GM19328 (cell line): ENCODE measurements around the gene ZNF423.
A peak's percentile ranks its signal among the peaks of the same experiment; 100 is the strongest.

ENCODE experiments used
- ATAC-seq: cut with Tn5 transposase; IDR thresholded peaks from one replicate; pipeline ENCODE4 v1.9.1; 2021; ENCODE audit warnings: mild to moderate bottlenecking, moderate library complexity; ENCODE audit not compliant: unreplicated experiment

ZNF423 gene

DNA sequence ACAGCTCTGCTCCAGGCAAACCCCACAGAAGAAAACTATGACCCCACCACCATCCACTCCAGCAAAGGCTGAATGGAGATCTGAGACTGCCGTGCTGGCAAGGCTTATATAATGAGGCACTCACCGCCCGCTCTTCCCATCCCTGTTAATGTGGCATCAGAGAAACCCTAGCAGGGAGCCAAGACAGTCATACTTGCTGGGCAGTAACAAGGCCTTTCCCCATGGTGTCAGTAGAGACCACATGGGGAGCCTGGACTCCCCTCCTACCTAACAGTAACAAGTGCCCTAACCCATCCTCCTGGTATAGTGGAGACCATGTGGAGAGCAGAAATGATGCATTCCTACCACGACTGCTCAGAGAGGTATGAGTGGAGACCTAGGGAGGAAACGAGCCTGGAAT is 247.1 kb downstream of the ZNF423 start:
- ATAC-seq: no peak

DNA sequence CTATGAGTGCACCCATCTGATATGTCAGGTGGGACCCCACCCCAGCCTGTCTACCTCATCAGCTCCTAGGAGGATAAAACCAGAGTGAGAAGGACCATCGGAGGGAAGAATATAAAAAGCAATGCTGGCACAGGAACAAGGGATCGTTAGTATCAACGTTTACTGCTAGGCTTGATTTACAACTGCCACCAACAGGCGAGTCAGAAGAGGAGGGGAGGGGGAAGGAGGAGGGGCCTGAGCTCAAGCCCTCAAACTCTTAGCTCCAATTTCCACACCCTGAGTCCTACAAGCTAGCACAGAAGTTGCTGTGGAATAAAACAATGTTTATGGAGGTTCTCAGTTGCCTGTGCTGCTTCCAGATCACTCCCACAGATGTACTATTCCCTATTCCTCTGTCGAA is 247.8 kb downstream of the ZNF423 start:
- no peak for ATAC-seq

DNA sequence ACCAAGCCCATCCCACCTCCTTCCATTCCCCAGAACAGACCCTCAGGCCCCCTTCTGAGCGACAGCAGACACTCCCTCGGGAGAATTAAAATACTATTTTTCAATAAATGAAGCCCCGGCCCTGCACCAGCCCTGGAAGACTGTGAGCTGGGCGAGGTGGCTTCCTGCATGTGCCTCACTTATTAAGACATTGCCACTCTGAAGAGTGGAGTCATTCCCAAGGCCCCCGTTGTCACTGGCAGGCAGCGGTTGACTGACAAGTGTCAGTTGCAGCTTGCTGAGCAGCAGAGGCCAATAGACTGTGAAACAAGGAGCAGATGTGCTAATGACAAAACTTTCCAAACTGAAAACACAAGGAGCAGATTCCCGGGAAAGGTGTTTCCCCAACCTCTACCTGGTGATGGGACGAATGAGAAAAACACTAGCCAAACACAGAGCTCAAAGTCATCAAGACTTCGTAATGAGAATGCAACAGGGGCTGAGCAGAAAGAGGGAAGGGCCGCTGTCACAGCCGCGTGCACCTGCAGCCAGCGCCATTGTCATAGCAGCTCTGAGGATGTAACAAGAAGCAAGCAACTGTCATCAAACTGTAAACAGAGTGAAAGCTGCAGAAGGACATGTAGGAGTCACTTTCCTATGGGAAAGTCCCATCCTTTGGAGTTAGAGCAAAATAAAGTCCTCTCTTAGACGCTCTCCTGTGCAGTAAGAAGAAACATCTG is 250.2 kb downstream of the ZNF423 start:
- no peak for ATAC-seq

DNA sequence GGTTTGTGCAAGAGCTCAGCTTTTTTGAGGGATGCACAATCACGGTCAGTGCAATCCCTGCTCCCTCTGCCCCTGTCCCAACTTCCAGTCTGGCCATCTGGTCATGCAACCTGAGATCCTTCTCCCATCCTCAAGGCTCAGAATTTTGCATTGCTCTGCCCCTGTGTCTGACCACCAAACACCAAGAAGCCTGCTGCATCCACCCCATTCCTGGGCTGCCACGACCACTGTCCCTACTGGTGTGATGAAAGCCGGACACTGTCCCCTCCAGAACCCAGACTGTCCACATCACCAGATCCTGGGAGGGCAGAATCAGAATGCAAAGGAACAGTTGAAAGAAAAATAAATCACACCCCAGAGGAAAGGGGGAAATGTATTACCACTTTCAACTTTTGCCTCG is 251.3 kb downstream of the ZNF423 start:
- no peak for ATAC-seq

DNA sequence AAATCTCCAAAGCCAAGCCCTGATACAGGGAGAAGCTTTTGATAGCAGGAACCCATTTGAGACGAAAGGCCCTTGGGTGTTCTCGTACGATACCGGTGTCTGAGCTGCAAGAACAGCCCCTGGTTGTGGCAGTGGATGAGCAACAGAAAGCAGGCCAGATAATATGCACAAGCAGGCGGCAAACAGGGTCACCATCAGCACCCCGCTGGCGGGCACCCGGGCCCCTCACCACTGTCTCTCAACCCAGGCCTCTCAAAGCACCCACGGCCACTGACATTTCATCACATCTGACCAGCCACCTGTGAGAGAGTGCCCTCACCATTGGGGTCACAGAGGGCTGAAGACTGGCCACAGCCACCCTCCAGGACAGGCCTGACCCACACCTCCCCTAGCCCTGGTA is 252.0 kb downstream of the ZNF423 start:
- no peak for ATAC-seq

DNA sequence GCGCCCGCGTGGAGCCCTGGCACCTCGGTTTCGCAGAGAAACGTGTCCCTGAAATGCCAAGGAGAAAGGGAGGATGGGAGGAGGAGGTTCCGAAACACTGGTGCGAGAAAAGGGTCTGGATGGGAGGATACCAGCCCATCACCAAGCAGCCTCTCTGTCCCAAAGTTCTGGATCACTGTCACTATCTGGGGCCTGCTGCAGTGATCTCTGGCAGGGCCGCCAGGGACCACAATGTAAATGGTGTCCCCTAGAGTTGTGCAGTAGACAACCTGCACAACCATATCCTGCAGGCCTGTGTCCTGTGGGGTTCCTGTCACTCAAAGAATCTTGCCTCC is 253.0 kb downstream of the ZNF423 start:
- no peak for ATAC-seq

DNA sequence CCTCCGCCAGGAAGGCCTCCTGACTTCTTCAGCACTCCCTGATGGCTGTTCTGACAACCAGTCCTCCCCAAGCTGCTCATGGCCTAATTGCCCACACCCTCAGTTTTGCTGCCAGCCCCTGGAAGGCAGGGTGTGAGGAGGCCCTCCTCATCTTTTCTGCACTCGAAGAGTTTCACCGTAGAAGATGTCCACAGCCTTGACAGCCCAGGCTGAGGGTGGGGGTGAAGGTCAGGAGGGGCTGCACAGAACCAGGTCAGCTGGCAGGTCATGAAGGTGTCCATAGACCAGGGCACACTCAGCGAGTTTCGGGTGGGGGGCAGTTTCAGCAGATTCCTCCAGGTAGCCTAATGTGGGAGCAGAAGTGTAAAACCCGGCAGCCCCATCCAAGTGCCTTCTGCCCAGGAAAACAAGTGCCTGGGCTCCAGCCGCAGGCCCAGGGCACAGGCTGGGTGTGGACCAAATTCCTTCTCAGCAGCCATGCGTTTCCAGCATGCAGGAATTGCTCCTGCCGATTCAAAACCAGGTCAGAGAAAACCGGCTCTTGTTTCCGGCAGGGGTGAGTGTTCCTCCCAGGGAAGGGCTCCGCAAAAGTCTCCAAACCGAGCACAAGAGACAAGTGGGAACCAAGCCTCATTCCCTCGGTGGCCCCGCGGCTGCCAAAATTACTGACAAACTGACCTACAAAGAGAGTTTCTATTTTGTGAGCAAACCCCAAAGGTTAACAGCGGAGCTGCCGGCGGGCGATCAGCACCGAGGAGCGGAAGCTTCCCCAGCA is 253.5 kb downstream of the ZNF423 start:
- no peak for ATAC-seq

DNA sequence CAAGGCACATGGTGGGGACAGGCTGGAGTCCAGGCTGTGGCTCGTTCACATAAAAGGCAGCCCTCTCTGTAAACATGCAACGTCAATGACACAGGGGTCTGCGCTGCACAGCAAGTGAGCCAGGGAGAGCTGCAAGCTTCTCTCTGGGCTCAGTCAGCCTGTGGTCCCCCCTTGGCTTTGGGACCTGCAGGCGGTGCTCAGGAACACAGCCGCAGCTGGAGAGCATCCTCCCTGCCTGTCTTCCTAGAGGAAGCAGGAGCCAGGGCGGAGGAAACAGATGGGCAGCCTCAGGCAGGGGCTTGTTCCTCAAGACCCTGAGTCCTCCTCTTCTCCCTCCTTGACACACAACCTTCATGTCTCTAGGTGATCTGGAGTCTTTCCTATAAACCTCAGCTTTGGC is 254.3 kb downstream of the ZNF423 start:
- ATAC-seq: no peak

DNA sequence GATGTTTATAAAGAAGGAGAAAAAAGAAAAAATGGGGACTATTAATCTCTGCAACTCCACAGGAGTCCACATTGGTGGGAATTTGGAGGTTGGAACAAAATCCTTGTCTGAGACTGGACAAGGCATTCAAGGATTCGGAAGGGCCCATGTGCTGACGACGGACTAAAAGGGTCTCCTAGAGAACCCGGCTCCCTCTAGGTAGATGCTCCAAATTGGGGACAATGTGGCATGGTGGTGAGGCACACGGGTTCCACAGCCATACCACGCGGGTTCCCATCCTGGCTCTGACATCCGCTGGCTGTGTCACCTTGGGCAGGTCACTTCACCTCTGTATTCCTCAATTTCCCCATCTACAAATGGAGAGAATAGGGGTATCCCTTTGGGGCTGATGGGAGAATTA is 254.9 kb downstream of the ZNF423 start:
- ATAC-seq: no peak

DNA sequence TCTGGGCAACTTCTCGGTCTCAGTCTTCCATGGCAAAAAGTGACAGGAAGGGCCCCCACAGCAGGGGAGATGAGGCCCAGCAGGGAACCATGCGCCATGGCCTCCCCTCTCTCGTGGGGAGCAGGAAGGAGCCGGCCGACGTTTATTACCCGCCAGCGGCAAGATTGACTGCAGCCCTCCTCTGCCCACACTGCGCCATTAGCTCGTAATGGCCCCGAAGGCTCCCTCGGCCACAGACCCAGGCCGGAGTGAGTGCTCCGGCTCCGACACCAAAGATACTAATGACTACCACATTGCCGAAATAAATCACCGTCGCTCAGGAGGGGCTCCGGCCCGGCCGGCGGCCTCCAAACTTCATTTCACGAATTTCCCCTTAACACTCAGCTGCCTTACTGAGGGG is 255.4 kb downstream of the ZNF423 start:
- no peak for ATAC-seq

DNA sequence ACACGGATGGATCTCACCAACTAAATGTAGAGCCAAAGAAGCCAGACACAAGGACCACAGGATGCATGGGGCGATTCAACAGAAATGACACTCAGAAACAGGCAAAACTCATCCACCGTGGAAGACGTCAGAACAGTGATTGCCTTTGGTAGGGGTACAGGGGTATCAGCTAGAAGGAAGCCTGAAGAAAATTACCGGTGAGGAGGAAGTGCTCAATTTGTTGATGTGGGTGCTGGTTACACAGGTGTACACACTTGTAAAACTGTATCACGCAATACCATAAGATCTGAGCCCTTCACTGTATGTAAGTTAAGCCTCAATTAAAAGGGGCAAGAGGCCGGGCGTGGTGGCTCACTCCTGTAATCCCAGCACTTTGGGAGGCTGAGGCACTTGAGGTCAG is 256.2 kb downstream of the ZNF423 start:
- no peak for ATAC-seq

DNA sequence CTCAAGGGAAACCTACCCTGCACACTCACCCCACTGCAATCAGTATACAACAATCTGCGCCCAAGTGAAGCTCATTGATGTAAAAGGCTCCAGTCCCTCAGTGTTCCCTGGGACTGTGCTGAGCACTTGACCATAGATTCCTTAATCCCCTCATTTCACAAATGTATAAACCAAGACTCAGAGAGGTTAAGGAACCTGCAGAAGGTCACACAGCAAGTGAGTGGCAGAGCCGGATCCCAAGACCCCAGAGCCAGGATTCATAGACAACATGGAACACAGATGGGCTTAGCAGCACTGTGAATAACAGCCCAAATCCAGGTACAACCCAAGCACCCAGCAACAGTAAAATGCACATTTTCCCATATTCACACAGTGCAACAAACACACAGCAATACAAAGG is 256.6 kb downstream of the ZNF423 start:
- ATAC-seq: no peak

DNA sequence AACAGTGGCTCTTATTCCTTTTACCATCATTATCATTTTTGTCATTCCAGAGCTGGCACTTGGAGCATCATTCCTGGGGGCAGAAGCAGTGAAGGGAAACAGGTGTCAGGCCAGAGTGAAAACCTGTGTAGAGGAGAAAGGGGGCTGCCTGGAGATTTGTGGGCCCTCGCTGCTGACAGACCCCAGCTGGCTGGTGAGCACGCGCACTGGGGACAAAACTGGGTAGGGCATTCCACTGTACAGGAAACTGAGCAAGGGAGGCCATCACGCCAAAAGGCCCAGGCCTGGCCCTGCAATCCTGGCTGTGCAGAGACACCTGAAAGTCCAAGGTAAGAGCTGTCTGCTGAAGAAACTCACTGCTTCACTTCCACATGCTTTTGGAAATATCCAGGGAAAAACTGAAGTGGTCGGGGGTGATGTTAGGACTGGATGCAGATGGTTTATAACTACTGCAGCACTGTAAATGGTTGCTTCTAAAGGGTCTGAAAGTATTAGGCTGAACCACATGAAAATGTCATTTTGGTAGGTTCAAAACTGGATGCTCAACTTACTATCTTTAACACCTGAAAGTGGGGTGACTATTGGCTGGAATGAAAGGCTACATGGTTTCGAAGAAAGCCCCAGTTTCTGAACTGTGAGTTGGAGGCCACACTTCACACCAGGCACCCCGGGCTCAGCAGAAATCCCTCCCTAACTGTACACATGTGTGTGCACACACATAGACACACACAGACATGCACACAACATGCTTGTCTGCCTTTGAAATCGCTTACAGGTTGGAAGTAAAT is 257.3 kb downstream of the ZNF423 start:
- ATAC-seq: peak; percentile 71

DNA sequence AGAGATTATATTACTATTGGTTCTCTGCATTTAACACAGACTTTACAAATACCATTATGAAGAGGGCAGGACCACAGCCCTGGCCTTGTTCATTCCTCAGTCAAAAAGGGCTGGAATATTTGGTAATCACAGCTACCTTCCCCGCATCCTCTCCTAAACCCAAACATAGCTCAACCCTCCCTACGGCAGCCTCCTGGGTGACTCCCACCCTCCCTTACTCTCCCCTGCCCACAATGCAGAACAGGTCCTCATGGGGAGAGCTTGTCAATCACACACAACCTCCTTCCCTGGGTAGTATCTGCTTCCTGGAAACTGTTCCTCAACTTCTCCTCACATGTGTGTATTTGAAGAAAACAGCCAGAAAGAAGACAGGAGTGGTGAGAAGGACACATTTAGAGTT is 258.1 kb downstream of the ZNF423 start:
- no peak for ATAC-seq

DNA sequence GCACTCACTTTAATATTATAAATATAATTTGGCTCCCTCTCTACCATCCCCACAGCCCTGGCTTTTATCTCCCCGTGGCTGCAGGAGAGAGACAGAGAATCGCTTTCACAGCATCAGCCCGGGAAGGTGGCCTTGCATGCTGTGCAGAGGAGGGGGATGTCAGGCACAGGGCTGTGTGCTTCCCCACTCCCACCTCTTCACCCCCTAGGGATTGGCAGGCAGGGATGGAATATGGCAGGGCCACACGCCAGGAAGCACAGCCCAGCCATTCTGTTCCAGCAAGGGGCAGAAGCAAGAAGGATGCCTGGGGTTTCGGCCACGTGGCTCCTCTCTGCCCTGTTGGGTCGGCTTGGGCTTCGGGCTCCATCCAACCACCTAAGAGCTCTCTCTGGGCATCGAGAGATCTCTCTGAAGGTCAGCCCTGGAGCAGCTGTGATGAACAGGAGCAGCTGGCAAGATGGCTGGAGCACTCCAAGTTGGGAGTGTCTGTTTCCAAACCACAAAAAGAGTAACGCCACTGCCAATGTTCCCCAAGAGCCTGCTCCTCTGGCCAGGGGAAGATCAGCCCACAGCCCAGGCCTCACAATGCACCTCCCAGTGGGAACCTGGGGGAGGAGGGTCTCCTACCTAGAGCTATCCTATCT is 259.1 kb downstream of the ZNF423 start:
- no peak for ATAC-seq

DNA sequence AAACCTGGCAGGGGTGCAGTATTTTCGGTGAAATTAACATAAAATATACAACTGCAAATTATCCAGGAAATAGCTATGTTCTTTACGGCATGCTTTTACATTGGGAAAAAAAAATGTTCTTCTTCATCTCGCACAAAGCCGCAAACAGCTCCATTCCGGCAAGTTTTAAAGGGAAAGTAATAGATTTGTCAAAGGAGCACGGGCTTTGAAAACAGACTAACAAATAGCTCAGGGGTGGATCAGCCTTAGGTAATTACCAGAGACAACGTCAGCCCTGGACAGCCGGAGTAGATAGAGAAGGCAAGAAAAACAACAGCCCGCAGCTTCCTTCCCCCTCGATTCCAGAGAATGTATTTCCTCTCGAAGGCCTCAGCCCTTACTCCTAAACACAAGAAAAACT is 259.8 kb downstream of the ZNF423 start:
- ATAC-seq: no peak

DNA sequence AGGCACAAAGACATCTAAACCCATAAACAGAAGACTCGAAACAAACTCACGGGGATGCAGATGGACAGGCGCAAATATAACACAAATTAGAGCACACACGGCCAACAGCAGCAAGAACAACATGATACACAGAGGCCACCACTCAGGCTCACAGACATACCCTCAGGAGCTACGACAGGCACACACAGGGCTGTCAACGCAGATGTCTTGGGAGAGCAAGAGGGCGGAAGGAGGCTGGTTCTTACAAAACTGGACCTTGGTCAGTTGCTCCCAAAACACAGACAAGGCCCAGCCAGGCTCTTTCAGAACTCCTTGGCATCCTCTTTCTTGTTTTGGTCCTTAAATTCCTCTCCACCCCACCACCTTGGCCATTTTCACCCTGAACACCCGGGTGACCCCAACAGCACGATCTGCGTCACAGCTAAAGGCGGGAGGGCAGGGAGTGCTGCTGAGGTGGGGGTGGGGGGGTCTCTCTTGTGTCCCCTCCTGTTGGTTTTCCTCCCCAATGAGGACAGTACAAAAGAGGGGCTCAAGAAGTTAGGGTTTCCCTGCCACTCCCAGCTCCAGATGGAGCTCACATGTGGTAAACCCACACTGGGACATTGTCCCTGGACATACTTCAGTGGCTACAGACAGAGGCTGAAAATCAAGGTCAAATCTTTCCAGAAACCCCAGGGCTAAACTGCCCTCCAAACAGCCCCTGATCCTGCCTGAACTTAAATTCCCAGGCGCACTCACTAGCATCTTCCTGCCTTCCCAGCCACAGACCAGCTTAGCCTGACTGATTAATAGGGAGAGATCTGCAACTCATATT is 261.0 kb downstream of the ZNF423 start:
- no peak for ATAC-seq

DNA sequence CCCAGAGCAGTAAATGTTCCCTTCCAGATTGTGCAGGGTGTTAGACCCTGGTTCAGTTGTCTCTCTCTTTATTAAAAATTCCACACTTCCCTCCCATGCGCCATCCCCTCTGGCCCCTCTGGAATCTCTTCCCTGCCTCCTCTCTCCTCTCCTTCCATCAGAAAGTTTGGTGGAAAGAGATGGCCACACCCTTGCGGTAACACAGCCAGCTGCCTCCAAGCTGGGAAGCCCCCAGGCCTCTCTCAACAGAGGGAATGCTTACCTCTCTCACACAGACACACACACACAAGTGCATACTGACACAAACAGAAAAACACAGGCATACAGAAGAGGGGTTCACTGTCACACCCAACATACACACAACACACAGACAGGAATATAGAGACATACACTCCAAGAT is 261.8 kb downstream of the ZNF423 start:
- ATAC-seq: no peak

DNA sequence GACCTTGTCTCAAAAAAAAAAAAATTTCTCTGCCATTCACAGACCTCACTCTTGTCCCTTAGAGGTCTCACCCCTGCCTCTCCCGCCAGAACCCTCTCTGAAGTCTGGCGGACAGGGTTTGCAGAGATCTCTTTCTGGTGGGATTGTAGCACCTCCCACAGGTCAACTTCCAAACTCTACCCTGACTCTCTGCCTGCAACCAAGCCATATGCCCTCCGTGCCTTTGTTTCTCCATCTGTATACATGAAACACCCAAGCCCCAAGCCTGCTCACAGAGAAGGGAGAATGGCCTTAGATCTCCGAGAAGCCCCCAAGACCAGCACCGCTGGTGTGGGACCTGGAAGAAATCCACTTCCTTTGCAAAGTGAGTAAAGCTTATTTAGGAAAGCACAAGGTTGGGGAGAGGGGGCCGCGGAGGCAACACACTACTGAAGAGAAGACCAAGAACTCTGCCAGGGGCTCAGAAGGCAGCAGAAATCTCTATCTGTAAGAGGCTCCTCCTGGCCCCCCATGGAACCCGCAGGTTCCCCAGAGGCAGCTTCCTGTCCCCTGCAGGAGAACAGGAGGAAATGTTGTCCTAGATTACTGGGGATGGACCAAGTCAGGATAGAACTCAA is 262.4 kb downstream of the ZNF423 start:
- ATAC-seq: no peak
